ENCODE results near the gene SMIM38.

Gene SMIM38

DNA sequence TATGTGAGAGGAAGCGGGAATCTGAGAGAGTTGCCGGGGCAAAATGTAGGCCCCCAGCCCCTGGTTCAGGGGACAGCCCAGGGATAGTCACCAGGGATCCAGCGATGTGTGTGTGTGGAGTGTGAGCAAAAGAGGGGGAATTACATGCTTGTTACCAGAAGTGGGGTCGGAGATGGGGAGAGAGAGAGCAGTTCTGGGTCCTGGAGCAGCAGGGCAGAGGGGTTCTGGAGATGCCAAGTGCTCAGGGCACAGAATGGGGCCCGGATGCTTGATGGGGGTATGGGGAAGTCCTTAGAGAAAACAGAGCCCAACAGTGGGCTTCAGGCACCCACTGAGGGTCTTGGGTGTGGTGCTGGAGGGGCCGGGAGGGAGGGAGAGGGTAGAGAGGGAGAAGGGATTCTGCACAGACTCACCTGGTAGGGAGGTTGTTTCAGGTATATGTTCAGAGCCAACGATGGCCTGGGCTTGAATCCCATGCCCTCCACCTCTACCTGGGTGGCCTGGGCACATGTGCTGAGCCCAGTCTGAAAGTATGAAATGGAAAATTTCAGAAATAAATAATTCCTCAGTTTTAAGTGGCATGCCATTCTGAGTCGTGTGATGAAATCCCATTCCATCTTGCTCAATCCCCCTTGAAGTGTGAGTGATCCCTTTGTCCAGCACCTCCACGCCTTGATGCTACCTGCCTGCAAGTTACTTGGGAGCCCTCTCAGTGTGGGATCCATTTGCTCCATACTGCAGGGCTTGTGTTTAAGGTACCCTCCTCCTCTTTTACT is 12.4 kb downstream of the SMIM38 start:
- DNase-seq: no peak
- in situ Hi-C loops (cut with HindIII; ENCODE audit: low pct_ligation_motif_present, low pct_unique_long_range_greater_than_20kb, low sequenced_read_pairs): no loop called here

- DNase-seq: no peak
- in situ Hi-C loops (cut with HindIII; ENCODE audit: low pct_ligation_motif_present, low pct_unique_long_range_greater_than_20kb, low sequenced_read_pairs): no loop called here
Observed at GRCh38 chr11:69169479-69169878, 13.7 kb downstream of the SMIM38 start.

DNA sequence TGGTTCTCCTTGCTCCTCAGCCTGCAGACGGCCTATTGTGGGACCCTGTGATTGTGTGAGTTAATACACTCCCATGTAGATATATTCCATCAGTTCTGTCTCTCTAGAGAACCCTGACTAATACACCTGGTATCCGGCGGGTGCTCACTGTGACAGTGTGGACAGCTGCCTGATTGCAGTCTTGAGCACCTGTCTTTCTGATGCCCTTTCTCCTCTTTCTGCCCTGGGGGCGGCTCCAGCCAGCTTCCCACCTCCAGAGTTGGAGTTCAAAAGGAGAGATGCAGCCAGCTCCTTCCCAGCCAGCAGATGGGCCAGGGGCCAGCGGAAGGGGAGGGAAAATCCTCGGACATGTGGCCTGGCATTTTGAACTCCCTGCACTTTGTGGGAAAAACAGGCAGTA is 15.0 kb downstream of the SMIM38 start:
- no peak for DNase-seq
- in situ Hi-C loops (cut with HindIII; ENCODE audit: low pct_ligation_motif_present, low pct_unique_long_range_greater_than_20kb, low sequenced_read_pairs): no loop called here

DNA sequence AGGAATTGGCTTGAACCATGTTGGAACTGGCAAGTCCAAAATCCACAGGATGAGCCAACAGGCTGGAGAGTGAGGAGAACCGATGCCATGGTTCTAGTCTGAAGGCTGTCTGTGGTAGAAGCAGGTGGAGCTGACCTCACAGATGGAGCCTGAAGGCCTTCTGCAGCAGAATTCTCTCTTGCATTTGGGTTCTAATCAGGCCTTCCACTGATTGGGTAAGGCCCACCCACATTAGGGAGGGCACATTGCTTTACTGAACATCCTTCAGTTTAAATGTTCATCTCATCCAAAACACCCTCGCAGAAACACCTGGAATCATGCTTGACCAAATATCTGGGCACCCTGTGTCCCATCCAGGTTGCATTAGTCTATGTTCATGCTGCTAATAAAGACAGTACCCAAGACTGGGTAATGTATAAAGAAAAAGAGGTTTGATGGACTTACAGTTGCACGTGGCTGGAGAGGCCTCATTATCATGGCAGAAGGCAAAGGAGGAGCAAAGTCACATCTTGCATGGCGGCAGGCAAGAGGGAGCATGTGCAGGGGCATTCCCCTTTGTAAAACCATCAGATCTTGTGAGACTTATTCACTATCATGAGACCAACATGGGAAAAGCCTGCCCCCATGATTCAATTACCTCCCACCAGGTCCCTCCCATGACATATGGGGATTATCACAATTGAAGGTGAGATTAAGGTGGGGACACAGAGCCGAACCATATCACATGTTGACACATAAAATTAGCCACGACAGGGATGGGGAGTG is 15.9 kb downstream of the SMIM38 start:
- in situ Hi-C loops (cut with HindIII; ENCODE audit: low pct_ligation_motif_present, low pct_unique_long_range_greater_than_20kb, low sequenced_read_pairs): no loop called here
- no peak for DNase-seq

DNA sequence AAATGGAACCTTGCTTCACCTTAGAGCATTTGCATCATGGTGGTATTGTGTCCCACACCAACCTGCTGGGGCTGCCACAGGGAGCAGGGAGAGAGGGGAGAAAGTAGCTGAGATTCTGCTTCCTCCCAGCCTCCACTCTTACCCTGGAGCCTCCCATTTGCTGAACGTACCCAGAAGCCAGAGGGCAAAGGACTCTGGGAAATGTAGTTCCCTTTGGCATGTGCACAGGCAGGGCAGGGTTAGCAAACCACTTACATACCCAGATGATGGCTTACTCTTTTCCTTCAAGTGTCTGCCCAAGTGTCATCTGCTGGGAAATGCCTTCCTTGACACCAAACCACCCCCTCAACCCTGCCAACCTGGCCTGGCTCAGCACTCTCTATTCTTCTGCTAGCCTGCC is 16.9 kb downstream of the SMIM38 start:
- no peak for DNase-seq
- in situ Hi-C loops (cut with HindIII; ENCODE audit: low pct_ligation_motif_present, low pct_unique_long_range_greater_than_20kb, low sequenced_read_pairs): no loop called here

- DNase-seq: no peak
Observed at GRCh38 chr11:69173331-69173730, 17.6 kb downstream of the SMIM38 start.

DNA sequence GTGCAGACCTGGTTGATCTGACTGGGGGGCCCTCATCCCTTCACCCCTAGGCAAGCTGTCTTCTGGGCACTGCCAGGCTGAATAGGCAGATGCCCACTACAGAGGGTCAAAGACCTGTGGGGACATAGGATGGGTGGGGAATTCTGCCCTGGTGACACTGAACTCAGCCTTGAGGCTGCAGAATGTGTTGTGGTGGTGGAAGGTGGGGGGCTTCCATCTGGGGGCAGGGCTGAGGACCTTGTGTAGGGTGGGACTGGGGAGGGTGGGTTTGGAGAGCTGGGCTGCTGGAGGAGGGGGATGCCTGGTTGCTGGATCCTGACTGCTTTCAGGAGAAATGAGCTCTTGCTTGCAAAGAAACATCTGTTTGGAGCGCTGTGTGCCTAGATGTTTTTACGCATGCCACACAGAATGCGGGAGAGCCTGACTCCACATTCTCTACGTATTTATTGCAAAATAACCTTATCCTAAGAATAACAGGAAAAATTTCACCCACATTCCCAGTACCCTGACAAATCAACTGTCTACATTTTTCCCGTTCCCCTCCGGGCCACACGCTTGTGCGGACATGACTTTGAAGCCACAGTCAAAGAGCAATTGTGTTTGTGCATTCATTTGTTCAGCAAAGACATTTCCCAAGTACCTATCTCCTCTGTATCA is 18.3 kb downstream of the SMIM38 start:
- in situ Hi-C loops (cut with HindIII; ENCODE audit: low pct_ligation_motif_present, low pct_unique_long_range_greater_than_20kb, low sequenced_read_pairs): no loop called here

More at GRCh38 chr11:69173331-69173730, 17.6 kb downstream of the SMIM38 start:
- in situ Hi-C loops (cut with HindIII; ENCODE audit: low pct_ligation_motif_present, low pct_unique_long_range_greater_than_20kb, low sequenced_read_pairs): no loop called here

GRCh38 chr11:69174841-69175240 is 19.1 kb downstream of the SMIM38 start:
- no peak for DNase-seq
- in situ Hi-C loops (cut with HindIII; ENCODE audit: low pct_ligation_motif_present, low pct_unique_long_range_greater_than_20kb, low sequenced_read_pairs): no loop called here

More for the DNA sequence above, 18.3 kb downstream of the SMIM38 start:
- DNase-seq: no peak

- DNase-seq: no peak
Observed at GRCh38 chr11:69178819-69179482, 23.2 kb downstream of the SMIM38 start.

DNA sequence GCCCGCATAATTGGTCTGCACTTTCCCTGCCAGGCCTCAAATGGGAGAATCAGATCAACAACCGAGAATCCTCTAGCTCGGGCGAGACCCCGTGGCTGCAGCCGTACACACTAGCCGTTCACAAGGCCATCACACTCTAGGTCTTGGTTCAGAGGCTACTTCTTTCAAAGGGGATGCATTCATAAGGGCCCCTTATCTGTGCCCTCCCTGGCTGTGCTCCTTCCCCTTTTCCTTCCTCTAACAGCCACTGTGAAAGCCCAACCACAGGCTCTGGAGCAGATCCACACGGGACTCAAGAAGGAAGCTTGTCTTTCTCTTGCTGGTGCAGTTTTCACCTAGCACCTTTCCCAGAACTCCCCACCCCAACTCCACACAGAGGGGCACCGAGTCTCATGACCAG is 24.5 kb downstream of the SMIM38 start:
- in situ Hi-C loops (cut with HindIII; ENCODE audit: low pct_ligation_motif_present, low pct_unique_long_range_greater_than_20kb, low sequenced_read_pairs): no loop called here
- no peak for DNase-seq

More at GRCh38 chr11:69178819-69179482, 23.2 kb downstream of the SMIM38 start:
- in situ Hi-C loops (cut with HindIII; ENCODE audit: low pct_ligation_motif_present, low pct_unique_long_range_greater_than_20kb, low sequenced_read_pairs): no loop called here

DNA sequence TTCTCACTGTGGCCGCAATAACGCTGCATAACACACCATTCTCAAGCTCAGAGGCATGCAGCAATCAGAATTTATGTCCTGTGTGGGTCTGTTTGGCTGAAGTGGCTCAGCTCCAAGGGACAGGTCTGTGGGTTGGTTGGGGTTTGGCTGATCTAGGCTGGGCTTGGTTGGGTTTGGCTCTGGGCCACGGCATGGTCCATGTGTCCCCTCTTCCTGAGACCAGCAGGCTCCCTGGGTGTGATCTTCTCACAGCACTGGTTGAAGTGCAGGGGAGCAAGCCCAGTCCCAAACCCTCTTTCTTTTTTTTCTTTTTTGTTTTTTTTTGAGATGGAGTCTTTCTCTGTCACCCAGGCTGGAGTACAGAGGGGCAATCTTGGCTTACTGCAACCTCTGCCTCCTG is 25.0 kb downstream of the SMIM38 start:
- in situ Hi-C loops (cut with HindIII; ENCODE audit: low pct_ligation_motif_present, low pct_unique_long_range_greater_than_20kb, low sequenced_read_pairs): no loop called here
- DNase-seq: no peak

DNA sequence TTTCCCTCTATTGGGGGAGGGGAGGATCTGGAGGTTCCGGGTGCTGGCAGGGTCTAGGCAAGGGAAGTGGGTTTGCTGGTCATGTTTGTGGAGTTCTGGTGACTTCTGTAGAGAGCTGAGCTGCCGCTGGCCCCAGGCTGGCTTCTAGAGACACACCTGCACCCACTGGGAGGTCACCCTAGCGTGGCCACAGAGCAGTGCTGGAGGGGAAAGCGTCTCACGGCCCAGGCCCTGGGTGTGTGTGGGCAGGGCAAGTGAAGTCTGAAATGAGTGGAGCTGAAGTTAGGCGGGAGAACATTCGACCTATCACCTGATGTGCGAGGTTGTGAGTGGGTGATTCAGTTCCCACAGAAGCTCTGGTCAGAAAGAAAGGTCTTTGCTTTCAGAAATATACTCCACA is 27.9 kb downstream of the SMIM38 start:
- no peak for DNase-seq

GRCh38 chr11:69186316-69187260 is 30.9 kb downstream of the SMIM38 start:
- in situ Hi-C loops (cut with HindIII; ENCODE audit: low pct_ligation_motif_present, low pct_unique_long_range_greater_than_20kb, low sequenced_read_pairs): no loop called here
- no peak for DNase-seq

More for the DNA sequence above, 27.9 kb downstream of the SMIM38 start:
- in situ Hi-C loops (cut with HindIII; ENCODE audit: low pct_ligation_motif_present, low pct_unique_long_range_greater_than_20kb, low sequenced_read_pairs): no loop called here

GRCh38 chr11:69187540-69188065 is 31.9 kb downstream of the SMIM38 start:
- no peak for DNase-seq

GRCh38 chr11:69189059-69189458 is 33.3 kb downstream of the SMIM38 start:
- no peak for DNase-seq
- in situ Hi-C loops (cut with HindIII; ENCODE audit: low pct_ligation_motif_present, low pct_unique_long_range_greater_than_20kb, low sequenced_read_pairs): no loop called here

More at GRCh38 chr11:69187540-69188065, 31.9 kb downstream of the SMIM38 start:
- in situ Hi-C loops (cut with HindIII; ENCODE audit: low pct_ligation_motif_present, low pct_unique_long_range_greater_than_20kb, low sequenced_read_pairs): no loop called here

- in situ Hi-C loops (cut with HindIII; ENCODE audit: low pct_ligation_motif_present, low pct_unique_long_range_greater_than_20kb, low sequenced_read_pairs): no loop called here
- DNase-seq: no peak
Observed at GRCh38 chr11:69190796-69191536, 35.2 kb downstream of the SMIM38 start.

DNA sequence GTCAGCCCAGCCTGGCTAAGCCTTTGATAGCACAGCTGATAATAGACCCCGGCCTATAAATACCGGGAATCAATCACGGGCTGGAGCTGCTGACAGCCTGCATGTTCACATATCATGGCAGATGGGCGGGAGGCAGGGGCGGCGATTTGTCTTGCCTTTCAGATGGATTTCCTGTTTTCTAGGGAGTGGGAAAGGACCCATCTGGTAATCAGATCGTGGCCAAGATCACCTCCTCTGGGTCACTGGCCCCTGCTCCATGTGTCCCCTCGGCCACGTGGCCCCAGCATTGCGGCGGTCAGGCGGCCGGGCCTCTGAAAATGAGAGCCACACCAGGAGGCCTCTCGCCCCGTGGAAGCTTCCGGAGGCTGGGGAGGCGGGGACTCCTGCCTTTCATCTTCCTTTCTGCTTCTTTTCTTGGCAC is 36.6 kb downstream of the SMIM38 start:
- in situ Hi-C loops (cut with HindIII; ENCODE audit: low pct_ligation_motif_present, low pct_unique_long_range_greater_than_20kb, low sequenced_read_pairs): no loop called here
- no peak for DNase-seq

All from ACHN (cell line).